ENCODE measurements around the gene IGSF9B.

The IGSF9B gene

GRCh38 chr11:133983660-133984316 lies 27.0 kb upstream of the IGSF9B start:
- no peak for DNase-seq (ENCODE audit: low read depth)

GRCh38 chr11:133982876-133983275 lies 26.1 kb upstream of the IGSF9B start:
- no peak for DNase-seq (ENCODE audit: low read depth)

GRCh38 chr11:133982151-133982550 lies 25.4 kb upstream of the IGSF9B start:
- DNase-seq (ENCODE audit: low read depth) = no peak

DNA sequence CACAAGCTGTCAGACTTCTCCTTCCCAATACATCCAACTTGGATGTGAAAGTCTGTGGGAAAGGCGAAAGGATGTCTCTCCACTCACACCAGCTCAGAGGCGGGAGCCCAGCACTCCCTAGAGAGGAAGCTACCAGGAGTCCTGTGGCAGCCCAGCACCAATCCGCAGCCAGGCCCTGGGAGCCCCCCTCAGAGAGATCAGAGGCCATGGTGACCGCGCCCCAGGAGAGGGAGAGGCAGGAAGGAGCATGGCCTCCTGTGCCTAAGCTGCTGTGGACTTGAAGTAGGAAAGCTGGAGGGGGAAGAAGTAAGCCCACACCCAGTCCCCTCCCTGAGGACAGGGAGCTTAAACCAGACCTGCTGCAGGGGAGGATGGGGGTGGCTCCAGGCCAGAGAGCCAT lies 24.4 kb upstream of the IGSF9B start:
- DNase-seq (ENCODE audit: low read depth) = no peak

GRCh38 chr11:133980665-133981064 lies 23.9 kb upstream of the IGSF9B start:
- no peak for DNase-seq (ENCODE audit: low read depth)

DNA sequence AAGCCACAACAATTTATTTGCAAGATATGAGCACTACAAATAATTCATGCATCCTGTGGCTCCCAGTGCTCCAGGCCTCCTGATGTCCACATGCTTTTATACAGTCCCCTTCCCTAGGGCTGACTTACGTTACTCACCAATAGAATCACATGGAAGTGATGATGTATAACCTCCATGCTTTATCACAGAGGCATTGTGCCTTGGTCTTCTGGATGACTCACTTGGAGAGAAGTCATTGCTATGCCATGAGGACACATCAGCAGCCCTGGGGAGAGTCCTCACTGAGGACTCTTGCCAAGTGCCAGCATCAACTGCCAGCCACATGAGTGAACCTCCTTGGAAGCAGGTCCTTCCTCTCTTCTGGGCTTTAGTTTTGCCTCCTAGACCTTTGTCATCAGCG lies 22.0 kb upstream of the IGSF9B start:
- DNase-seq (ENCODE audit: low read depth) = peak; percentile 22

GRCh38 chr11:133977067-133977677 lies 20.4 kb upstream of the IGSF9B start:
- no peak for DNase-seq (ENCODE audit: low read depth)

GRCh38 chr11:133975488-133975849 lies 18.7 kb upstream of the IGSF9B start:
- no peak for DNase-seq (ENCODE audit: low read depth)

DNA sequence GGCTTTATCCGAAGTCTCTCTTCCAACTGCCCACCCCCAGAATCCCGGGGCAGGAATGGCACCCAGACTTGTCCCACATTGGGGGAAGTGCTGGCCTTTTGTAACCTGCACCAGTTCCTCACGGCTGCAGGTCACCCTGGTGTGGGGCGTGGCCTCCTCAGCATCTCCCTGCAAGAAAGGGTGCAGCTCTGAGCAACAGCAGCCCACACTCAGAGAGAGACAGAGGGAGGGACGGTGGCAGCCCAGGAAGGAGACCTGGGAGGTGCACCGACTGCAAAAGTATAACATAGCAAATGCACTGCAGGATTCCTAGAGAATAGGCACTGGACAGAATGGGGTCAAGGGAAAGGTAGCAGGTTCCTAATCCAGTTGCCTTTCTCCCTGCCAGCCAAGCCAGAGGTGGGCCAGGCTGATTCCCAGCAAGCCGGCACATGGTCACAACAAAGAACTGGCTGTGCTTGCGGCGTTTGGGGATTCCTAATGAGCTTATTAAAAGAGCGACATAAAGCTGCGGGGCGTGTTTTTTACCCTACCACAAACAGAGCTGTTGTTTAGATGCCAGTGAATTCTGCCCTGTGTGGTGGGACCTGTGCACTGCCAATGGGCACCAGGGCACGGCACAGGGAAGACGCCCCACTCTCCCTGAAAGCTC lies 18.2 kb upstream of the IGSF9B start:
- DNase-seq (ENCODE audit: low read depth) = no peak

DNA sequence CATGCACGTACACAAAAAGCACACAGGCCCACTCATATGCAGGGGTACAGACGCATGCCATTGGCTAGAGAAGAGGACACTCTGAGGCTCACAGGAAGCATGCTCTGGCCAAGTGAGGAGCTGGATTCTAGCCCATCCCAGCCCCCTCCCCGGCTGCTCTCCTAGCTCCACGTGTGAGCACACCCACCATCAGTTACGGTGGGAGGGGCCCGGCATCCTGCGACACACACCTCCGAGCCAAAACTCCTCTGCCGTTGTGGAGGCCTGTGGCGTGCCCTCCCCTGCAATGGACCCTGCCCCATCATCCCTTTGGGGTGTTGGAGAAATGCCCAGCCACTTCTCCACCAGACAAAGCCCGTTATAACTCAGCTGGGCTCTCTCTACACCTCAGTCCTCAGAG lies 15.1 kb upstream of the IGSF9B start:
- DNase-seq (ENCODE audit: low read depth) = no peak

- no peak for DNase-seq (ENCODE audit: low read depth)
These were observed 12.3 kb upstream of the IGSF9B start for GRCh38 chr11:133969112-133969511.

- no peak for DNase-seq (ENCODE audit: low read depth)
These were observed 11.5 kb upstream of the IGSF9B start for GRCh38 chr11:133968300-133968699.

GRCh38 chr11:133967599-133968238 lies 11.0 kb upstream of the IGSF9B start:
- DNase-seq (ENCODE audit: low read depth) = no peak

DNA sequence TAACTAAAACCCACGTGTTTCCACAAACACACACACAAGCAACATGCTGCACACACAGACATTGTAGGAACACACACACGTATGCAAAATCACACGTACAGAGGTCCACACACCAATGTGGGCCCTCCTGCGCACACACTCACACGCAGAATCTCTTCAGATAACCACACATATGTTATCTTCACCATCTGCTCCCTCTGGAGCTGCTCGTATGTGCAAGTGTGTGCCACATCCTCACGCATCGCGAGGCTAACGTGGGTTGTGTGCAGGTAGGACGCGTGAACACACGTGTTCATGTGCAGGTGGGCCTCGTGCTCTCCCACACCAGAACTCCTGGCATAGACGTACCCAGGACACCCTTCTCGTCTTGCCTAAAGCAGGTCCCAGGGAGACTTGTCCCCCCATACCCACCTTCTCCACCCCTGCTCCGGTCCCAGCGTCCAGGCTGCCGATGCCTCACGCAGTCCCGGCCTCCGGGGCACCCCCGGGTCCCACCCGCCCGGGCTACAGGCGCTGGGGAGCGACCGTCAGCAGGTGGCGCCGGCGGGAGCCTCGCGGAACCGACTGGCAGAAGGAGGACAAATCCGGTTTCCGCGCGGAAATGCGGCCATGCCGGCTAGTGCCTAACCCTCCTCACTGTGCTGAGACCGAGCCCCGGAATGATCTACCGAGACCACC lies 10.3 kb upstream of the IGSF9B start:
- DNase-seq (ENCODE audit: low read depth) = no peak

DNA sequence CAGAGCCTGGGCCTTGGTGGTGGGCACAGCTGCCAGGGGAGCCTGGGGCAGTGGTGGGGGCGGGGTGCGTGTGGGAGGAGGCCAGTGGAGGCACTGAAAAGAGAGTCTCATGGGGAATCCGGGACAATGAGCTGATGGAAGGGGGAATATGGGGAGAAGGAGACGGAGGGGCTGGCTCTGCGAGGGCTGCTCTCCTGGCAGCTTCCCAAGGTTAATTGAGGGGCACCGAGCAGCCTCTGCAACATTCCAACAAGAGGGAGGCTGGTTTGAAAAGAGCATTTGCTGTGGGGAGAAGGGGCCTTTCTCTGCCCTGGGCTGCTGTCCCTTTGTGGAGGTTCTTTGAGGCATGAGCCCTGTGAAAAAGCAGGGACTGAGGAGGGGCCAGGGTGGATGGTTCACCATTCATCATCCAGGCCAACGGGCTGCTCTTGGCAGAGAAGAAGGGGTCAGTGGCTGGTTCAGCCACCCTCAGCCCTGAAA lies 9.4 kb upstream of the IGSF9B start:
- no peak for DNase-seq (ENCODE audit: low read depth)

GRCh38 chr11:133965031-133965601 lies 8.3 kb upstream of the IGSF9B start:
- no peak for DNase-seq (ENCODE audit: low read depth)

DNA sequence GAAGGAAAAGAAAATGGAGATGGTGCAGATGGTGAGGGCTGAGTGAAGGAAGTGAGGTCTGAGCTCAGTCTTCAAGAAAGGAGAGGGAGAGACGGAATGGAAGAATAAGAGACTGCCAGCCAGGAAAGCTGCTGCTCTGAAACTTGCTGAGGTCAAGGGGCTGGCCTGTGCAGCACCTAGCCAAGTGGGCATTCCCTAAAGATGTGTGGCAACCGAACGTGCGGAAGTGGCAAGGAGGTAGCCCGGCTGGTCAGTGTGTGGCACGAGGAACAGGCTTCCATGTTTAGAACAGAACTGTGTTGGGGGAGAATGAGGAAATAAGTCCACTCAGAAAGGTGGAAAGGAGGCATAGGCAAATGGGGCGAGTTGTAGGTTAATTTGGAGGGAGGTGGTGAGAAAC lies 7.6 kb upstream of the IGSF9B start:
- no peak for DNase-seq (ENCODE audit: low read depth)

- DNase-seq (ENCODE audit: low read depth) = no peak
These were observed 5.1 kb upstream of the IGSF9B start for GRCh38 chr11:133961890-133962289.

DNA sequence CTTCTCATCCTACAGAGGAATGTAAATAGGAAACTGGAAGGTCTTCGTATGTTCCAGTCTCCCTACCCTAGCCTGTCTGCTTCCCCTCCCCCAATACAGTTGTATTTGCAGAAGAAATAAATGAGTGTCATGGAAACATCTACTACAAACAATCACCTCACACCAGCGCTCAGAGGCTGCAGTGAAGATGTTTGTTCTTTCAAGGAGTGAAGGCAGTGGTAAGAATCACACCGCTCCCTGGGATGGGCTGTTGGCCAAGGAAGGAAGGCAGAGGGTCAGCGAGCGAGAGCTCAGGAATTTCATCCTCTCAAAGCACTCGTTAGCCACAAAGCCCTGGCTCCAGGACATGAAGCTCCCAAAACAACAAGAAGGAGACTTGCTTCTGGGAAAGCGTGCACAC lies 1.1 kb upstream of the IGSF9B start:
- DNase-seq (ENCODE audit: low read depth) = no peak

DNA sequence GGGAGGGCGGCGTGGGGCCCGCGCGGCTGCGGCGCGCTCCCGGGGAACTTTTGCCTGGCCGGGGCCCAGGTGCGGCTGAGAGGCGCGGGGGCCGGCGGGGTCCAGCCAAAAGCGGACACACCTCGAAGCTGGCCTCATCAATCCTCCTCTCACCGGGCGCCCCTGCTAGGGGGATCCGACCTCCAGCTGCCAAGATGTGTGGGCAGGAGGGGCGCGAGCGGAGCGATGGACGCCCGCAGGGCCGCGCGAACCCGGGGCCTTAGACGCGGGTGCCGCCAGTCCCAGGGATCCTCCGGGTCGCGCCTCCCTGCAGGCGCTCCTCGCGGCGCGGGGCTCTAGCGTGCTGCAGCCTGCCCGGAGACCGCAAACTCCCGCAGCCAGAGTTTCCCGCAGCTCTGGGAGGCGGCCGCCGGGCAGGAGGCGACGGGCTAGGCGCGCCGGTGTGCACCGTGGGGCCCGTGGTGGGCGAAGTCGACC lies 785 bp downstream of the IGSF9B start:
- no peak for DNase-seq (ENCODE audit: low read depth)

DNA sequence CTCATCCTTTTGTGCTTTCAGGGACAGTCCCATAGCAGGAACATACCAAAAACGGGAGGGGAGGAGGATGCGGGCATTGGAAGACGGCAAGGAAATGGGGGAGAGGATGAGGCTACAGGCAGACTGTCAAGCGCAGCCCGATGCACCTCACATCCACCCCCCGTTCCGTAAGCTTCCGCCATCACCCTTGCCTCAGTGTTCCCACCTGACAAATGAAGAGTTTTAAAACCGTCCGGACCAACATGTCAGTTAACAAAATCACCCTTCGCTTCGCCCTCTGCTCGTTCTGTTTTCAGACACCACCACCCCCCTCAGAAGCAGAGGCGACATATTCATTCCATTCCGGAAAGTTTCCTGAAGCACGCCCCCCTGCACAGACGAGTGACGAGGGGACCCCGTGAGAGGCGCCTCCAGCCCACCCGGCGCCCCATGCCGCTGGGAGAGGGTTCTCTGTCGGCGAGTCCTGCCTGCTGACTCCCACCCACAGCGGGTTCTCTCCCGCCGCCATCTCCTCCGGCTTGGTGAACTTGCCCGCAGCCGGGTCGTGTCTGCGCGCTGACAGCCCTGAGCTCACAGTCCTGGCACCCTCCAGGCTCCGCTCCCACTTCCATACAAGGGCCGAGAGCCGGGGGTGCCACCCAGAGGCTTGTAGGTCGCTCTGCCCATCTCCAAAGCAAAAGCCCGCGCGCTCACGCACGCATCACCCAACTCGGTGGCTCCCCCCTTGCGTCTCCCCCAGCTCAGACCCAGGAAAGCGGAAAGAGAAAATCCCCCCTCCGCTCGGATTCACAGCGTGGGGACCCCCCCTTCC lies 1.5 kb downstream of the IGSF9B start:
- no peak for DNase-seq (ENCODE audit: low read depth)
